ENCODE data around the gene SREBF2. TPM values are rescaled to one million over a fixed set of nuclear protein-coding genes. Genes with fewer than 3 reads are reported as not detected.

Gene SREBF2
- total RNA-seq, 6 experiments from 2014 or later: 29.3 to 42.1 (median 37.6) TPM

GRCh38 chr22:41826430-41827383 is 6.2 kb upstream of the SREBF2 start:
- Mint-ChIP-seq H3K27ac (no peak overlapping the region), H3K9me3 (no peaks in the 10 kb centered on the region), H3K36me3 (ENCODE audit: low read depth) (no peaks in the 10 kb centered on the region), H3K4me3 (no peak overlapping the region), H3K4me1 (ENCODE audit: low read depth) (peaks cover 29% of the 10 kb centered on the region), H3K27me3 (ENCODE audit: insufficient read depth) (peaks cover 2% of the 10 kb centered on the region)
- DNase-seq: no peak
- TF ChIP-seq CTCF (IDR thresholded peaks at IDR 0.05): no peak

GRCh38 chr22:41827671-41828070 is 5.2 kb upstream of the SREBF2 start:
- Mint-ChIP-seq H3K9me3 (no peaks in the 10 kb centered on the region), H3K36me3 (ENCODE audit: low read depth) (no peaks in the 10 kb centered on the region), H3K4me1 (ENCODE audit: low read depth) (peaks cover 27% of the 10 kb centered on the region), H3K27ac (no peak overlapping the region), H3K27me3 (ENCODE audit: insufficient read depth) (peaks cover 1% of the 10 kb centered on the region), H3K4me3 (no peak overlapping the region)
- TF ChIP-seq CTCF (IDR thresholded peaks at IDR 0.05): no peak
- no peak for DNase-seq

- Mint-ChIP-seq H3K4me1 (ENCODE audit: low read depth) (peaks cover 24% of the 10 kb centered on the region), H3K27ac (no peak overlapping the region), H3K4me3 (no peak overlapping the region), H3K36me3 (ENCODE audit: low read depth) (no peaks in the 10 kb centered on the region), H3K27me3 (ENCODE audit: insufficient read depth) (no peaks in the 10 kb centered on the region; the same call in 1 of the 2 replicates), H3K9me3 (no peaks in the 10 kb centered on the region)
- TF ChIP-seq CTCF (IDR thresholded peaks at IDR 0.05): no peak
- no peak for DNase-seq
Observed at GRCh38 chr22:41828516-41828915, 4.4 kb upstream of the SREBF2 start.

GRCh38 chr22:41830174-41830573 is 2.7 kb upstream of the SREBF2 start:
- peak; percentile 21; the same call in 1 of the 2 replicates for TF ChIP-seq CTCF (IDR thresholded peaks at IDR 0.05)
- DNase-seq: no peak
- Mint-ChIP-seq H3K27ac (no peak overlapping the region), H3K36me3 (ENCODE audit: low read depth) (no peaks in the 10 kb centered on the region), H3K4me3 (no peak overlapping the region), H3K4me1 (ENCODE audit: low read depth) (peaks cover 31% of the 10 kb centered on the region), H3K27me3 (ENCODE audit: insufficient read depth) (no peaks in the 10 kb centered on the region; the same call in 1 of the 2 replicates), H3K9me3 (no peaks in the 10 kb centered on the region)

GRCh38 chr22:41831383-41831782 is 1.5 kb upstream of the SREBF2 start:
- Mint-ChIP-seq H3K27ac (no peak overlapping the region), H3K4me3 (no peak overlapping the region)
- TF ChIP-seq CTCF (IDR thresholded peaks at IDR 0.05): no peak

More at GRCh38 chr22:41831383-41831782, 1.5 kb upstream of the SREBF2 start:
- Mint-ChIP-seq H3K4me1 (ENCODE audit: low read depth) (peaks cover 25% of the 10 kb centered on the region), H3K36me3 (ENCODE audit: low read depth) (no peaks in the 10 kb centered on the region), H3K27me3 (ENCODE audit: insufficient read depth) (no peaks in the 10 kb centered on the region; the same call in 1 of the 2 replicates), H3K9me3 (no peaks in the 10 kb centered on the region)
- no peak for DNase-seq
